Activated T-cell treated with anti-CD3 and anti-CD28 coated beads, Interleukin-2, amount 50 U/mL, for 24 hours (primary cell): Measurements from ENCODE around the gene RPL21.

ENCODE experiments used
- DNase-seq: peaks from one replicate; pipeline ENCODE4 v3.0.0-alpha.2; 2020
- H3K27ac Mint-ChIP-seq: 2 replicates; pipeline ENCODE4 v1.8.0; 2020; ENCODE audit warnings: mild to moderate bottlenecking, mixed read lengths
- H3K27me3 Mint-ChIP-seq: 2 replicates; pipeline ENCODE4 v1.8.0; 2020; ENCODE audit warnings: mixed read lengths
- H3K36me3 Mint-ChIP-seq: 2 replicates; pipeline ENCODE4 v1.8.0; 2020; ENCODE audit warnings: low read depth, mixed read lengths
- H3K4me1 Mint-ChIP-seq: 2 replicates; pipeline ENCODE4 v1.8.0; 2020; ENCODE audit warnings: low read depth, mixed read lengths
- H3K4me3 Mint-ChIP-seq: 2 replicates; pipeline ENCODE4 v1.8.0; 2020; ENCODE audit warnings: mild to moderate bottlenecking, moderate library complexity, mixed read lengths
- H3K9me3 Mint-ChIP-seq: 2 replicates; pipeline ENCODE4 v1.8.0; 2020; ENCODE audit warnings: mixed read lengths

RPL21 gene

DNA sequence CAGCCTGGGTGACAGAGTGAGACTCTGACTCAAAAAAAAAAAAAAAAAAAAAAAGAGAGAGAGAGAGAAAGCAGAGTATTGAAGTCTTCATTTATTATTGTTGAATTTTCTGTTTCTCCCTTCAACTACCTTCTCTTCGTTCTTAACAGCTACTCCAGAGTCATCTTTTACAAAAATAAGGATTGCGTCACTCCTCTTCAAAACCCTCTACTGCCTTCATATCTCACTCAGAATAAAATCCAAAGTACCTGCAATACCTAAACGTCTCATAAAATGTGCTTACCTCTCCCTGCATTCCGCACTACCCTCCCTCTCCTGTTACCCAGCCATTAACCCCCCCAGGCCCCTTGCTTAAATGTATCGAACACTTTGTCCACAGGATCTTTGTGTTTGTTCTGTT is 17.4 kb upstream of the RPL21 start:
- H3K9me3 Mint-ChIP-seq: peaks cover 9% of the 10 kb centered on the region
- DNase-seq: no peak
- H3K36me3 Mint-ChIP-seq: peaks cover 19% of the 10 kb centered on the region
- H3K4me1 Mint-ChIP-seq: no peaks in the 10 kb centered on the region
- H3K27ac Mint-ChIP-seq: no peak overlapping the region
- no peak overlapping the region for H3K4me3 Mint-ChIP-seq
- no peaks in the 10 kb centered on the region for H3K27me3 Mint-ChIP-seq

DNA sequence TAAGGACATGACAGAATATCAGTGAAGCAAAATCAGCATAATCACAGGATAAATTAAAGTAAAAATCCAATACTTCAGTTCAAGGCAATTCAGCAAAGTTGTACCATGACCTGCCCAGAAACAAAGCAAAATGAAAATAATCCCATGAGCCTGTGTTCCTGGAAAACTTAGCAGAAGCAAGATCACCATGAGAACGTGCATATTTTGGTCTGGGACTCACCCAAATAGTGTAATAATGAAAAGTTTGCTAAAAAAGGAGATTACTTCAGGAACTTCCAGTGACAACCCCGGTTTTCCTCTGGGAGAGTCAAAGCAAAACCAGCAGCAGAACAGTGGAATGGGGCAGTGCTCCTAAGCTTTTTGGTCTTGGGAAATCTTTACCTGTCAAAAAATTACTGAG is 14.9 kb upstream of the RPL21 start:
- H3K27me3 Mint-ChIP-seq: no peaks in the 10 kb centered on the region
- no peaks in the 10 kb centered on the region for H3K4me1 Mint-ChIP-seq
- H3K9me3 Mint-ChIP-seq: peaks cover 5% of the 10 kb centered on the region
- no peak for DNase-seq
- peaks cover 19% of the 10 kb centered on the region for H3K36me3 Mint-ChIP-seq
- no peak overlapping the region for H3K27ac Mint-ChIP-seq
- no peak overlapping the region for H3K4me3 Mint-ChIP-seq

DNA sequence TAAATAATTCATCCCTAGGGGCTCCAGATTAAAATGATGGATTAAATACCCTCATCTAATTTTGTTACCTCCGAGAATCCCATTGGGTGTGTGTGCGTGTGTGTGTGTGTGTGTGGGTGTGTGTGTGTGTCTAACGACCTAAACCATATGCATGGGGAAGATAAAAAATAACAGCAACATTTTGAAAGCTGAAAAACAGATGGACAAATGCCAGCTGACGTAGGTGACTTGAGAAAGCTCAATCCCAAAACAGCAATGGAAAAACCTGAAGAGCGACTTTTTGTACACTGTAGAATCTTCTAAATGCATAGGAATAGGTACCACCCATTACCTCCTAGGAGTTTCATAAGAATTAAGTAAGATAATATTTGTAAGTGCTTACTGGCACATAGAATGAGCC is 8.7 kb upstream of the RPL21 start:
- Mint-ChIP-seq H3K9me3 (no peaks in the 10 kb centered on the region), H3K27ac (no peak overlapping the region), H3K27me3 (no peaks in the 10 kb centered on the region)

DNA sequence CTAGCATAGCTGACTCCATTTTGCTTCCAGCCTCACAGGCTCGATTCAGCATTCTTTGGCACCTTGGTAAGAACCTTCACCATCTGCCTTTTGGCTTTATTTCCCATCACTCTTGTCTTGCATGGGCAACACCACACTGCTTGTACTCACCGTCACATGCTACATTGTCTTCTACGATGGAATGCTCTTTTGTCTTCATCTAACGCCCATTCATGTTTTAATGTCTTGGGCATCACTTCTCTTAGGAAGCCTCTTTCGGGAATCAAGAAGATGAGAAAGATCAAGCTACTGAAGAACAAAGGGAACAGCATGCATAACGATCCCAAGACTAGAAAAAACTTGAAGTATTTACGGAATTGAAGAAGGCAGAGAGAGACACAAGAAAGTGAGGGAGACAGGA is 5.7 kb upstream of the RPL21 start:
- Mint-ChIP-seq H3K36me3 (peaks cover 42% of the 10 kb centered on the region), H3K9me3 (no peaks in the 10 kb centered on the region), H3K27ac (no peak overlapping the region), H3K27me3 (no peaks in the 10 kb centered on the region), H3K4me1 (peaks cover 21% of the 10 kb centered on the region), H3K4me3 (no peak overlapping the region)
- DNase-seq: no peak

More for the DNA sequence above, 8.7 kb upstream of the RPL21 start:
- no peak overlapping the region for H3K4me3 Mint-ChIP-seq
- H3K36me3 Mint-ChIP-seq: peaks cover 25% of the 10 kb centered on the region
- H3K4me1 Mint-ChIP-seq: peaks cover 5% of the 10 kb centered on the region
- no peak for DNase-seq

DNA sequence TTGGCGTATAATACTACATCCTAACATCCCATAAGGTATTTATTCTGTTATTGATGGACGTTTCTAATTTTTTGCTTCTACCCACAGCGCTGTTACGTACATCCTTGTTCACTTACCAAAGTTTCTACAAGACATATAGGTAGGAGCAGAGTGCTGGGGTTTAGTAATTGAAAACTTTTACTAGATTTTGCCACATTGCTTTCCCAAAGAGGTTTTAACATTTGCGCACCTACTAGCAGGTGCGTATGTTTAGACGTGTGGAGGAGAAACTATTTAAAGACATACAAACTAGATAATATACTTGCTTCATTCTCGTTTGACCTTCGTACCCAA is 559 bp upstream of the RPL21 start:
- Mint-ChIP-seq H3K4me1 (peaks cover 45% of the 10 kb centered on the region), H3K27ac (peak overlapping the region; percentile 100), H3K36me3 (peaks cover 71% of the 10 kb centered on the region), H3K9me3 (no peaks in the 10 kb centered on the region), H3K27me3 (no peaks in the 10 kb centered on the region), H3K4me3 (peak overlapping the region; percentile 95)
- DNase-seq: no peak

DNA sequence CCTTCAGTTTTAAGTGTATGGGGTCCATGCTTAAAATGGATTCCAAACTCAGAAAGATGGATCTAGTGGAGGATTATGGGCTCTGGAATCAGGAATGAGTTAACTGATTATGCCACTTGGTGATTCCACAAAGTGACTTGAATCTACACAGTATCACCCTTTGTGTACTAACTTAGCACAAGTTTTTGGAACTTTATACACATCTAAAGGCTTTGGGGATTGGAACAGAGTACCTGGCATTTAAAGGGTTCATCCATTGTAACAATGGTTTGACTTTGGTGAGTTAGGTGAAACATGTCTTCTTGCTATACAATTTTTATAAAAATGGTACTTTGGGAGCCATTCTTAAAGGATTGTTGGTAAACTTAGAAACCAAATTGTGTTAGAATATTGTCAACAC is 1.1 kb downstream of the RPL21 start:
- H3K27me3 Mint-ChIP-seq: no peaks in the 10 kb centered on the region
- peak overlapping the region; percentile 100 for H3K27ac Mint-ChIP-seq
- peaks cover 86% of the 10 kb centered on the region for H3K36me3 Mint-ChIP-seq
- peak overlapping the region; percentile 95 for H3K4me3 Mint-ChIP-seq
- peaks cover 56% of the 10 kb centered on the region for H3K4me1 Mint-ChIP-seq
- no peaks in the 10 kb centered on the region for H3K9me3 Mint-ChIP-seq
- no peak for DNase-seq

DNA sequence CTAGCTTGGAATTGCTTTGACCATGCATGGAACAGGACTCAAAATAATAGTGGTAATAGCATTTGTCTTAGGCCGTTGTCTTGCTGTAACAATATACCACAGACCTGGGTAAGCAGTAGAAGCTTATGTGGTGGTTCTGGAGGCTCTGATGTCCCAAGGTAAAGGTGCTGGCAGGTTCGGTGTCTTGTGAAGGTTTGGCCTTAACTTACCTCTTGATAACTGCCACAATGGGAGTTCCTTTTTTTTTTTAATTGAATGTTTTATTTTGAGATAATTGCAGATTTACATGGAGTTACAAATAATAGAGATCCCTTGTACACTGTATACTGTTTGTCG is 5.8 kb downstream of the RPL21 start:
- Mint-ChIP-seq H3K27me3 (no peaks in the 10 kb centered on the region), H3K27ac (peak overlapping the region; percentile 84), H3K36me3 (peaks cover 99% of the 10 kb centered on the region), H3K4me1 (peaks cover 76% of the 10 kb centered on the region), H3K4me3 (peak overlapping the region; percentile 15), H3K9me3 (no peaks in the 10 kb centered on the region)
- no peak for DNase-seq

DNA sequence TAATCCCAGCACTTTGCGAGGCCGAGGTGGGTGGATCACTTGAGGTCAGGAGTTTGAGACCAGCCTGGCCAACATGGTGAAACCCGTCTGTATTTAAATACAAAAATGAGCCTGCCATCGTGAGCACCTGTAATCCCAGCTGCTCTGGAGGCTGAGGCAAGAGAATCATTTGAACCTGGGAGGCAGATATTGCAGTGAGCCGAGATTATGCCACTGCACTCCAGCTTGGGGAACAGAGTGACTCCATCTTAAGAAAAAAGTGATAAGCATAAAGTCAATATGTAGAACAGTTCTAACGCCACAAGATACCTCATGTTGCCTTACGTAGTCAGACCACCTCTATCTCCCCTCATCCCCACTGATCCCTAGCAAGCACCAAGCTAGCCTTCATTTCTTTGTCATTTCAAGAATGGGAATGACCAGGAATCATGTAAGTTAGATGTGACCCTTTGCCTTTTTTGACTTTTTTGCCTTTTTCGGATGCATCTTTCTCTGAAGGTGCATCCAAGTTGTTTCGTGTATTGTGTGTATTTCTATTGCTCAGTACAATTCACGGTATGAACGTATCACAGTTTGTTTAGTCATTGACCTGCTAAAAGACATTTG is 6.4 kb downstream of the RPL21 start:
- Mint-ChIP-seq H3K27me3 (no peaks in the 10 kb centered on the region), H3K4me3 (peak overlapping the region; percentile 27), H3K4me1 (peaks cover 80% of the 10 kb centered on the region), H3K36me3 (peaks cover 97% of the 10 kb centered on the region), H3K27ac (peak overlapping the region; percentile 84), H3K9me3 (no peaks in the 10 kb centered on the region)
- peak; percentile 44 for DNase-seq

DNA sequence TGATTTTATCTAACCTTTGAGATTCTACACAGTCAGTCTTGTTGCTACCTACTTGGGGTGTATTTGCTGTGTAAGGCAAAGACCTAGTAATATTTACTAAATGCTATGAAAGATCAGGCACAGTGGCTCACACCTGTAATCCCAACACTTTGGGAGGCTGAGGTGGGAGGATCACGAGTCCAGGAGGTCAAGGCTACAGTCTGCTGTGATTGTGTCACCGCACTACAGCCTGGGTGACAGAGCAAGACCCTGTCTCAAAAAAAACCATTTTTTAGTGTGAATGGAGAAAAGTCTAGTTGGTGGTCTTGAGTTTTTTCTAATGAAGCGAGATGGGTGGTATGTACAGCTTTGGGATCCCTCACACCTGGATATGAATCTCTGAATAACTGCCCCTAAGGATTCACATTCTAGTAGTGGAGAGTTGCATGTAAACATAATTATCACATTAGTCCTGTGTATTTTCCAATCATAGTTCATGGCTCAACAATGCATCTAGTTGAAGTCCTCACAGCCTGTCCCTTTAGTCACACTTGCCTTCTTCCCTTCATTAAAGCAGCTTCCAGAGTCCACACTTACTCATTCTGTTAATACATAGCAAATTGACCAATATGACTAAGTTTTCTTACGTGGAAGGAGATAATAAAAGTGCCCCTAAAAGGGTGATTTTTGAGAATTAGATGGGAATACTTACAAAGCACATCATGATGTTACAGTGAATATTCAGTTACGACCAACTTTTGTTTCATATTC is 7.5 kb downstream of the RPL21 start:
- peaks cover 80% of the 10 kb centered on the region for H3K4me1 Mint-ChIP-seq
- no peaks in the 10 kb centered on the region for H3K27me3 Mint-ChIP-seq
- H3K9me3 Mint-ChIP-seq: no peaks in the 10 kb centered on the region
- H3K27ac Mint-ChIP-seq: peak overlapping the region; percentile 84
- H3K36me3 Mint-ChIP-seq: peaks cover 94% of the 10 kb centered on the region
- DNase-seq: no peak
- no peak overlapping the region for H3K4me3 Mint-ChIP-seq

DNA sequence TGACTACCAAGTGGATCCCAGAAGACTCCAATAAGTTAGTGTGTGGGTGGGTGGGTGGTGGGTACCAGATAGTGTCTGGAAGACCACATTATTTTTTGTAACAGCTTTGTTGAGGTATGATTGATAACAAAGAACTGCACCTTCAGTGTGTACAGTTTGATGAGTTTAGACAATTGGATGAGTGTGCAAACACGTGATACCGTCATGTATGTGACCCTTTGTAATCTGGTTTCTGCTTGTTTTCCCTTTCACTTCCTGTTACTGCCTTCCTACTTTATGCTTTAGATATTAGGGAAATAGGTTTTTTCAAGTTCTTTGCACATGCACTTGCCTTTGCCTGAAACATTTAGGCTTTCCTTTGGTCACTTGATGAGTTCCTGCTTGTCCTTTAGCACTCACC is 8.5 kb downstream of the RPL21 start:
- Mint-ChIP-seq H3K27me3 (no peaks in the 10 kb centered on the region), H3K36me3 (peaks cover 93% of the 10 kb centered on the region), H3K4me3 (no peak overlapping the region), H3K9me3 (no peaks in the 10 kb centered on the region), H3K27ac (peak overlapping the region; percentile 84), H3K4me1 (peaks cover 77% of the 10 kb centered on the region)
- DNase-seq: no peak

DNA sequence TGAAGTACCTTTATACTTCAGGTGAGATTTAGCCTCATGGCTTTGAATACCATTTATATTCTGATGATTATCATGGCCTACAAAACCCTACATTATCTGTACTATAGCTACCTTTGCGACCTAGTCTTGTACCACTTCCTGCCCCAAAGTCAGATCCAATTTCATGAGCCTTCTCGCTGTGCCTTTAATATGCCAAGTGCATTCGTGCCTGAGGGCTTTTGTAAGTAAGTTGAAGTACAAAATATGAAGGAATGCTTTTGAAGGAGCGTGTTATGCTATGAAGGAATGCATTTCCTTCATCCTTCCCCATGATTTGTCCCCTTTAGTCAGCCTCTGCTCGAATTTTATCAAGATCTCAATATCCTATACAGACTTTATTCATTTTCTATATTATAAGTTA is 10.0 kb downstream of the RPL21 start:
- H3K4me3 Mint-ChIP-seq: no peak overlapping the region
- peak overlapping the region; percentile 84 for H3K27ac Mint-ChIP-seq

DNA sequence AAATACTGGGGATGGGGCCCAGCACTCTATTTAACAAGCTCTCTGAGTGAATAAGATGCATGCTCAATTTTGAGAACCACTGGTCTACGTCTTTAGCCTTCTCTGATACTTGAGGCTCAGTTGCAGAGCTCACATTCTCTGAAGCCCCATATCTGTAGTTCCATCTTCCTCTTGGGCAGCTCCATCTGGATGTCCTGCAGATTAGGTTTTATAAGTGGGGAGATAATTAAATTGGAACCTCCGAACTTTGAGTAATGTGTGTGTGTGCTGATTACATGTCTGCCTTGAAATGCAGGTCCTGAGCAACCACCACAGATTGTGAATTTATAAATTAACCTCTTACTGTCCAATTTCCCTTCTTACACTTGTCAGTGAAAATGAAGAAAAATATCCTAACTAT is 12.1 kb downstream of the RPL21 start:
- Mint-ChIP-seq H3K4me3 (no peak overlapping the region), H3K36me3 (peaks cover 58% of the 10 kb centered on the region), H3K27ac (peak overlapping the region; percentile 7), H3K4me1 (peaks cover 47% of the 10 kb centered on the region), H3K9me3 (no peaks in the 10 kb centered on the region), H3K27me3 (no peaks in the 10 kb centered on the region)
- no peak for DNase-seq

More for the DNA sequence above, 10.0 kb downstream of the RPL21 start:
- no peaks in the 10 kb centered on the region for H3K27me3 Mint-ChIP-seq
- peaks cover 65% of the 10 kb centered on the region for H3K4me1 Mint-ChIP-seq
- no peaks in the 10 kb centered on the region for H3K9me3 Mint-ChIP-seq
- no peak for DNase-seq
- H3K36me3 Mint-ChIP-seq: peaks cover 79% of the 10 kb centered on the region

DNA sequence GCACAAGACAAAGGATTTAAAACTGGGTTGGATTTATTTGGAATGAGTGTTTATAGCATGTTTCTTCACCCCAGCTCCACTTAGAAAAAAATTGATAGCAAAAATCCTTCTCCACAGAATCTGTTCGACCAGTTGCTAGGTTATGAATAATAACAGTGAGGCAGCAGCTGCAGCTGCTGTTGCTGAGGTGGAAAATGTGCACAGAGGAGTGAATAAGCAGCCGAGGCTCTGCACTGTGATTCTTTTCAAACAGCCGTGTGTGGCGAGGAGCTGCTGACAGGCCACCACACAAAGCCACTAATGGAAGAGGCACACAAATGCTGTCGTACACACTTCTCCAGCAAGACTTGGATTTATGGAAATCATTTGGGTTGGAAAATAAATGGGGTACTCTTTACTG is 12.8 kb downstream of the RPL21 start:
- H3K36me3 Mint-ChIP-seq: peaks cover 51% of the 10 kb centered on the region
- H3K27me3 Mint-ChIP-seq: no peaks in the 10 kb centered on the region
- no peak for DNase-seq
- H3K9me3 Mint-ChIP-seq: no peaks in the 10 kb centered on the region
- peak overlapping the region; percentile 7 for H3K27ac Mint-ChIP-seq
- no peak overlapping the region for H3K4me3 Mint-ChIP-seq
- peaks cover 40% of the 10 kb centered on the region for H3K4me1 Mint-ChIP-seq

DNA sequence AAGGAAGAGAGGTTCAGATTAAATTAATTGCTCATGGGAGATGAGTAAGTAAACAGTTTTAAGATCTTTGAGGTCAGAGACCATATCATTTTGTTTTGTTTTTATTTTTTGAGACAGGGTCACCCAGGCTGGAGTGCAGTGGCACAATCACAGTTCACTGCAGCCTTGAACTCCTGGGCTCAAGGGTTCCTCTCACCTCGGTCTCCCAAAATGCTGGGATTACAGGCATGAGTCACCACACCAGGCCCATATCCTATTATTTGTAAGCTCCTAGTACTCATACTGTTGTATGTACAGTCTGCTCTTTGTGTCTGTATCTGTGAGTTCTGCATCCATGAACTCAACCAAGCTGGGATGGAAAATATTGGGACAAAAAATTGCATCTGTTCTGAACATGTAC is 13.3 kb downstream of the RPL21 start:
- no peak overlapping the region for H3K4me3 Mint-ChIP-seq
- peaks cover 35% of the 10 kb centered on the region for H3K4me1 Mint-ChIP-seq
- peak overlapping the region; percentile 7 for H3K27ac Mint-ChIP-seq
- peaks cover 46% of the 10 kb centered on the region for H3K36me3 Mint-ChIP-seq
- no peaks in the 10 kb centered on the region for H3K27me3 Mint-ChIP-seq
- no peak for DNase-seq
- no peaks in the 10 kb centered on the region for H3K9me3 Mint-ChIP-seq

DNA sequence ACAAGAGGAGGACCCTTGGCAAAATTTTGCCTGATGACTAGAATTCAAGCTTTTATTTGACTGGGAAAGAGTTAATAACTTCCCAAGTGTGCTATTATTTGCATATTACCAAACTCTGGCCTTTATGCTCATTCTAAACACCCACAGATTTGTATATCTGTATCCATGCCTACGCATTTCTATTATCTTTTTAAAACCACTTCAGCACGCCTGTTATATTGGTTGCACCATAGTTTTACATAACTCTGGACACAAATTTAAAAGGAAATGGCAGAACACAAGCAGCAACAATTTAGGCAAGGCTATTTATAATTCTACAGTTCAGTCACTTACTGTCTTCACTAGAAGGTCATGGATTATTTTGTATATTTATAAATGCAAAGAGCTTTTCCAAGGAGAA is 15.6 kb downstream of the RPL21 start:
- H3K36me3 Mint-ChIP-seq: peaks cover 23% of the 10 kb centered on the region
- H3K9me3 Mint-ChIP-seq: no peaks in the 10 kb centered on the region
- H3K27ac Mint-ChIP-seq: no peak overlapping the region
- H3K27me3 Mint-ChIP-seq: peaks cover 7% of the 10 kb centered on the region
- DNase-seq: no peak
- no peak overlapping the region for H3K4me3 Mint-ChIP-seq
- peaks cover 33% of the 10 kb centered on the region for H3K4me1 Mint-ChIP-seq
